ENCODE measurements around the gene BSG.

BSG gene

GRCh38 chr19:570937-571565, 1.3 kb upstream of the BSG start:
- DNase-seq (ENCODE audit: insufficient read length, low spot score): no peak
- peak; percentile 56 for FAIRE-seq

DNA sequence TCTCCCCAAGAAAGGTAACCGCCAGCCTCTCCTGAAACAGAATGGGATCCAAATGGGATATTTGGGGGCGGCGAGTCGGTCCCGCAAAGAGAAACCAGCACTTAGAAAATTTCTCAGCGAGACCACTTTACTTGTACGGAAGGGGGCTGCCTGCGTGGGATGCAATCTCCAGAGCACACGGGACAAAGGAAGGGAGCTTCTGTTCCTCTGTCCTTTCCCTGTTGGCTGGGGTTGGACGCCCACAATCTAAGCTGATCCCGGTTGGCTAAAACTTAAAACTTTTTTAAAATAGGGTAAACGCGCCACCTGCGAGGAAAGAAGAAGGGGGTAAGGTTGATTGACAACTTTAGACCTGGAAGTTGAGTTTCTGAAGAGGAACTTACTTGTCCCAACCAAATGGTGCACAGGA, 826 bp upstream of the BSG start:
- DNase-seq (ENCODE audit: insufficient read length, low spot score) (no peak), FAIRE-seq (peak; percentile 91)

GRCh38 chr19:572743-573518, 535 bp downstream of the BSG start:
- DNase-seq (ENCODE audit: insufficient read length, low spot score): no peak
- peak; percentile 75 for FAIRE-seq

DNA sequence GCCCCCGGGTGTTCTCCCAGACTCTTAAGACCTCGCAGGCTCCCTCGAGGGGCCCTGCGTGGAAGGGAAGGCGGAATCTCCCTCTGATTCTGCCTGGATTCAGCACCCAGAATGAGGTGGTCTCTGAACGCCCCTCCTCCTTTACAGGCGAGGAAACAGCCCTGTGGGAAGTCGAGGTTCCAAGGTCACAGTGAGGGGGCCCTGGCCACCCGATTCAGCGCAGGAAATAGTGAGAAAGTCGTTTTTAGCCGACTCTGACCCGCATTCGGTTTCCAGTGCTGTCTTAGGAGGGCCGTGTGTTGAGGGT, 1.1 kb downstream of the BSG start:
- DNase-seq (ENCODE audit: insufficient read length, low spot score) (no peak), FAIRE-seq (no peak)

DNA sequence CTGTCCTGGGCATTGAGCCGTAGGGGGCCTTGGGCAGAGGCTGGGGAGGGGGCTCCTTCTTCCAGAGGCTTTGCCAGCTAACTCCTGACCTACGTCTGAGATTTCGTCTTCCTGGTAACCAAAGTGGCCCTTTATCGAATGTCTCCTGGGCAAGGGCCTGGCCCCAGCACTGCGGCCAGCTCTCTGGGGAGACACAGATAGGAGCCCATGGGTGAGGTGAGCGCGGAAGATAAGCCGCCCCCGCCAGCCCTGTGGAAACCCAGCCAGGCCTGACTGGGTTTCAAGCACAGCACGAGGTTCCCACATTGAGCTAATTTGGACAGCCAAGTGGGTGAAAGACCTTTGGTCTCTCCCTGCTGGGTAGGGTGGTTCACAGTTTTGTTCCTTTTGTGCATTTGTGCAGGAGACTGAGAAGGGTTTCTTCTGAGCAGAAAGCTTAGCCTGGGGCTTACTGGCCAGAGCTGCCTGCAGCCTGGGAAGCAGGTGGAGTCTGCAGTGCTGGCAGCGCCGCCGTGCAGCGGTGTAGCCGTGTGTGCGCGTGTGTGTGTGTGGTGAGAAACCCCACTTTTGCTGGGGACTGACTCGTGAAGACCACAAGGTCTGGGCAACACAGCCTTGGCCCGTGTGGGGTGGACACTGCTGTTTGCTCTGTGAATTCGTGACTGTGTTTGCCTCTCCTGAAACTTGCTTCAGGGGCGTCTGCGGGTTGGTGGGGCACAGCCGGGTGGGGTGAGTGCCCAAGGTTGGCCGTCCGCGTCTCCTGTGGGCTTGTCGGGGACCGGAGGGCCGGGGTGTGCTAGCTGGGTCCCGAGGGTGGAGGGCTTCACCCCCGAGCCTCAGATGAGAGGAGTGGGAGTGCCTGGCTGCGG, 2.5 kb downstream of the BSG start:
- FAIRE-seq: peak; percentile 63
- DNase-seq (ENCODE audit: insufficient read length, low spot score): no peak

GRCh38 chr19:575527-576506, 3.4 kb downstream of the BSG start:
- DNase-seq (ENCODE audit: insufficient read length, low spot score) (no peak), FAIRE-seq (no peak)

DNA sequence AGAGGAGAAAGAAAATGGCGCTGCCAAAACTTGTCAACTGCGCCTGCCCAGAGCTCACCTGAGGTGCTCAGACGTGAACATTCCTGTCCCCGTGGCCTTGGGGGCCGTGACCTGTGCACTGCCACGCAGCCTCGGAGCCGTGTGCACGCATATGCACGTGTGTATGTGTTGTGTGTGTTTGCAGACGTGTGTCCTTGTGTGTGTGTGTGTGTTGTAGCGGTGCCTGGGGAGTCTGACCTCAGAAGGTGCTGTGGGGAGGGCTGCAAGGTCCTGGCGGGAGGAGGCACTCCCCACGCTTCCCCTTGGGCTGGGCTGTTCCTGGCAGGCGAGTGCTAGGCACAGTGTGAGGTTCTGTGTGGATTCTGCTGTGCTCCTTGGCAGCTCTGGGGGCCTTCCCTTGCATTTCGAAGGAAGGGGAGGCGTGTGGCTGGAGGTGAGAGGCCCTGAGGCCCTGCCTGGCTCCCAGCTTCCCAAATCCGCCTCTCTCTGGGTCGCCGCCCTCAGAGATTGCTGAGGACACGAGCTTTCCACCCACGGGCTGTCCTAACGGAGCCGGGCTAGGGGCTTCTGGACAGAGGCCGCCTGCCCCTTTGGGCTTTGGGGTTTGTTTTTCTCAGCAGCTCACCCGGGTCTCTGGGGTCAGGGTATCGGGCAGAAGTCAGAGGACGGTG, 4.5 kb downstream of the BSG start:
- DNase-seq (ENCODE audit: insufficient read length, low spot score) (no peak), FAIRE-seq (no peak)

GRCh38 chr19:577439-578392, 5.3 kb downstream of the BSG start:
- DNase-seq (ENCODE audit: insufficient read length, low spot score): no peak
- FAIRE-seq: no peak

- no peak for FAIRE-seq
Observed at GRCh38 chr19:579111-579841, 6.9 kb downstream of the BSG start.

GRCh38 chr19:579842-580155, 7.4 kb downstream of the BSG start:
- FAIRE-seq: no peak
- no peak for DNase-seq (ENCODE audit: insufficient read length, low spot score)

More at GRCh38 chr19:579111-579841, 6.9 kb downstream of the BSG start:
- DNase-seq (ENCODE audit: insufficient read length, low spot score): no peak

DNA sequence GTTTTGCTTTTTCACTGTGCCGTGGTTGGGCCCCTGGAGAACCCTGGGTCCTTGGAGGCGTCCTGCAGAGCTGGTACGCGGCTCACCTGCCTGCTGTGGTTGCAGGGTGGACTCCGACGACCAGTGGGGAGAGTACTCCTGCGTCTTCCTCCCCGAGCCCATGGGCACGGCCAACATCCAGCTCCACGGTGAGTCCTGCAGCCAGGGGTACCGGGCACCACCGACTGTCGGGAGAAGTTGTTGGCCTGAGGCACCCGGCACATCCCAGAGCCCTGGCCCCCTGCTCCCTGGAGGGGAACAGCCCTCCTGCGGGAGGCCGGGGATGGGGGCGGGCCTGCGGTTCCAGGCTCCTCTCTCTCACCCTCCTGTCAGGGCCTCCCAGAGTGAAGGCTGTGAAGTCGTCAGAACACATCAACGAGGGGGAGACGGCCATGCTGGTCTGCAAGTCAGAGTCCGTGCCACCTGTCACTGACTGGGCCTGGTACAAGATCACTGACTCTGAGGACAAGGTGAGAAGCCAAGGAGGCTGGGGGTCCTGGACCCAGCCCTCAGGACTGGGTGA, 8.0 kb downstream of the BSG start:
- no peak for FAIRE-seq
- no peak for DNase-seq (ENCODE audit: insufficient read length, low spot score)

DNA sequence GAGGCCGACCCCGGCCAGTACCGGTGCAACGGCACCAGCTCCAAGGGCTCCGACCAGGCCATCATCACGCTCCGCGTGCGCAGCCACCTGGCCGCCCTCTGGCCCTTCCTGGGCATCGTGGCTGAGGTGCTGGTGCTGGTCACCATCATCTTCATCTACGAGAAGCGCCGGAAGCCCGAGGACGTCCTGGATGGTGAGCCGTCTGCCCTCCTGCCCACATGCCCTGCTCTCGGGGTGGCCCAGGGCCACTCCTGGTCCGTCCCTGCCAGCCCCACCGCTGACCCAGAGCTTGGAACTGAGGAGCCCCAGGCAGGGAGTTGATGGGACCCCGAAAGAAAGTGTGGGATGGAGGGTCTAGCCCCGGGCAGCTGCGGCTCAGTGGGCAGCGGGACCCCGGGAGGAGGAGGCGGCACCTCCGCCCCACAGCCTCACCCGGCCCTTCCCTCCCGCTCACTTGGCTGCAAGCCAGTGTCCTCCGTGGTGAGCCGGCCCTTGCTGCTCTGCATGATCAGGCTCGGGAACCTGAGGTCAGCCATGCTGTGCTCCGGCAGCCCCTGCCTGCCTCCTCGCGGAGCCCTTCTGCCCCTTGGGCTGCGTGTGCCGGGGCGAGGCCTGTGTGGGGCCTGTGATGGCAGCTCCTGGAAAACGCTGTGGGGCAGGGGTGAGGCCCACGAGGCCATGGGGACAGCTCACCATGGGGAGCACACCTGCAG, 9.2 kb downstream of the BSG start:
- DNase-seq (ENCODE audit: insufficient read length, low spot score) (no peak), FAIRE-seq (no peak)

GRCh38 chr19:582497-583197, 10.3 kb downstream of the BSG start:
- FAIRE-seq (no peak), DNase-seq (ENCODE audit: insufficient read length, low spot score) (no peak)

GRCh38 chr19:583198-583967, 11.0 kb downstream of the BSG start:
- no peak for FAIRE-seq
- no peak for DNase-seq (ENCODE audit: insufficient read length, low spot score)

GRCh38 chr19:583968-584239, 11.5 kb downstream of the BSG start:
- DNase-seq (ENCODE audit: insufficient read length, low spot score) (no peak), FAIRE-seq (no peak)

DNA sequence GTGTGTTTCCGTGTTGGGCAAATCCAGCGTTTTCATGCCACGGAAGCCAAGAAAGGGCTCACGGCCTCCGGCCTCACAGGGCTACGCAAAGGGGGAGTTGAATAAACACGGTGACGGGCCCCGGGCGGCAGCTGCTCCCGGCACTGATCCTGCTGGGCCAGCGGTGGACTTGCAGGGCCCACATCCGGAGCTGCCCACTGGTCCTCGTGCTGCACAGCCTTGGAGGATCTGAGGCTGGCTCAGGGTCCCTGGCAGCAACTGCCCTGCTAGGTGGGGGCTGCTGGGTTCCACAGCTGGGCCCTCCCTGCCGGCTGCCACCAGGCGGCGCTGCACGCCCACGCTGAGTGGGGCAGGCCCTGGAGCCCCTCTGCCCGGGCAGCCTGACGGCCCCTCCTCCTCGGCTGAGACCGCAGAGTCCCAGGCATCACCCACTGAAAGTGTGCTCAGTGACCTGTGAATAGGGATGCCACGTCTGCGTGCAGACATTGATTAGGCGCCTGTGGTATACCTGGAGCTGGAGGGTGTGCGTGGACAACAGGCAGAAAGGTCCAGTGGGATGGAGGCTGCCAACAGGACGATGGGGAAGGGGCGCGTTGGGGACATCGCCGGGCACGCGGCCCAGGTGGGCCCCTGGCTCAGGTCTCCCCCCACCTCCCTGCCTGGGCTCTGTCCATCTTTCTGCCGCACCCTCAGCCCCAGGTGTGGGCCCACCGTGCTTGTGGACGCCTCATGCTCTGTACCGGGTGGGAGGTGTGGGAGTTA, 12.0 kb downstream of the BSG start:
- DNase-seq (ENCODE audit: insufficient read length, low spot score) (peak; percentile 95), FAIRE-seq (no peak)
